HepG2 (cell line): ENCODE results near the gene EDC3. TPM values are rescaled to one million over a fixed set of nuclear protein-coding genes. Genes with fewer than 3 reads are reported as not detected.

Experiments used
- ATAC-seq: fragments of 200-7000 bp; cut with Tn5 transposase; 3 replicates; pipeline ENCODE4 v1.9.1; 2020; ENCODE audit warnings: mild to moderate bottlenecking, moderate library complexity
- BruUV-seq: library from RNA; stranded (reverse); fragments of 400-500 nt; replicated peaks from 2 replicates; lab custom pipeline; 2021; lab: Mats Ljungman, UMichigan
- CTCF ChIA-PET: fragments of 300-600 bp; formaldehyde crosslinking; extraction: SDS; loops from one replicate; lab custom pipeline; 2021; ENCODE audit warnings: low total read pairs, inconsistent platforms, low intra/inter-chr PET ratio; lab: Yijun Ruan, JAX
- POLR2A ChIA-PET: fragments of 350-600 bp; sonication (Branson Sonifier 250); formaldehyde crosslinking; loops from one replicate; lab custom pipeline; 2020; ENCODE audit warnings: antibody characterized with exemption, inconsistent platforms; lab: Yijun Ruan, JAX
- DNase-seq: peaks from one replicate; pipeline ENCODE4 v3.0.0-alpha.2; 2015; ENCODE audit warnings: low spot score
- FAIRE-seq: peaks from 3 replicates; lab custom pipeline; 2011; peaks lifted over from hg19 to GRCh38; lab: Jason Lieb, UNC
- H2AFZ ChIP-seq: one replicate; pipeline ENCODE4 v1.6.1; 2011; ENCODE audit warnings: low read length, inconsistent platforms
- H3K27ac ChIP-seq: fragments of 300-600 bp; 3 replicates; pipeline ENCODE4 v1.8.0; 2011; ENCODE audit warnings: mixed run types, mild to moderate bottlenecking, mixed read lengths, low read length, inconsistent platforms; ENCODE audit not compliant: insufficient read depth; ENCODE audit errors: extremely low read length
- H3K27me3 ChIP-seq, 2 experiments: fragments of 200-600 bp in 1 of 2; 2 replicates in 1 of 2; 3 replicates in 1 of 2; pipeline versions ENCODE4 v1.6.0 to v1.8.0; 2011; ENCODE audit warnings: low read length in 2 of 2, mild to moderate bottlenecking in 2 of 2, moderate library complexity in 2 of 2, inconsistent platforms in 1 of 2; ENCODE audit not compliant: insufficient read depth in 2 of 2, control insufficient read depth in 1 of 2
- H3K36me3 ChIP-seq, 2 experiments: fragments of 200-600 bp in 1 of 2; replicated peaks in 1 of 2; 2 replicates in 1 of 2; 3 replicates in 1 of 2; pipeline versions ENCODE4 v1.5.1 to v1.8.0; 2011; ENCODE audit warnings: low read length in 2 of 2, inconsistent platforms in 1 of 2; ENCODE audit not compliant: insufficient read depth in 2 of 2, control insufficient read depth in 1 of 2
- H3K4me1 ChIP-seq: 2 replicates; pipeline ENCODE4 v1.5.1; 2012; ENCODE audit warnings: low read length, inconsistent platforms; ENCODE audit not compliant: insufficient read depth
- H3K4me2 ChIP-seq: 2 replicates; pipeline ENCODE4 v1.6.0; 2011; ENCODE audit warnings: low read depth, low read length, inconsistent platforms
- H3K4me3 ChIP-seq, 3 experiments: fragments of 200-600 bp in 1 of 3; sonication (generic), shearing (Covaris generic) in 1 of 3; replicated peaks in 1 of 3; 2 replicates each; pipeline ENCODE4 v1.5.1; 2011 to 2016; ENCODE audit warnings: low read length in 3 of 3, inconsistent platforms in 2 of 3, low read depth in 2 of 3, mild to moderate bottlenecking in 2 of 3, control low read depth in 1 of 3, mixed read lengths in 1 of 3; ENCODE audit not compliant: insufficient read depth in 1 of 3
- H3K79me2 ChIP-seq: one replicate; pipeline ENCODE4 v1.6.1; 2011; ENCODE audit warnings: low read length, inconsistent platforms; ENCODE audit not compliant: insufficient read depth
- H3K9ac ChIP-seq: 2 replicates; pipeline ENCODE4 v1.6.0; 2011; ENCODE audit warnings: mild to moderate bottlenecking, low read depth, low read length, inconsistent platforms; ENCODE audit not compliant: insufficient read depth
- H3K9me3 ChIP-seq: 2 replicates; pipeline ENCODE4 v1.5.1; 2012; ENCODE audit warnings: mild to moderate bottlenecking, low read length
- H4K20me1 ChIP-seq: 2 replicates; pipeline ENCODE4 v1.6.0; 2011; ENCODE audit warnings: inconsistent platforms, mild to moderate bottlenecking, low read length, moderate library complexity; ENCODE audit not compliant: insufficient read depth
- FIP1L1 ChIP-seq: fragments of 200-400 bp; formaldehyde crosslinking; IDR thresholded peaks from 2 replicates; pipeline ENCODE4 v1.6.1; 2018; ENCODE audit warnings: low read depth, mild to moderate bottlenecking, low read length, moderate library complexity, borderline replicate concordance; ENCODE audit not compliant: insufficient read depth
- HDAC2 ChIP-seq: sonication (generic); formaldehyde crosslinking; IDR thresholded peaks from 2 replicates; pipeline ENCODE4 v1.4.0; 2020; ENCODE audit warnings: missing genetic modification reagents
- KLF15 ChIP-seq: sonication (generic); formaldehyde crosslinking; IDR thresholded peaks from 2 replicates; pipeline ENCODE4 v1.8.1; 2023; ENCODE audit warnings: borderline replicate concordance, mild to moderate bottlenecking, inconsistent platforms, missing genetic modification reagents, mixed read lengths
- KLF6 ChIP-seq: IDR thresholded peaks from 2 replicates; pipeline ENCODE4 v1.8.0; 2016; ENCODE audit warnings: missing biosample characterization, missing genetic modification reagents
- MLLT10 ChIP-seq: sonication (generic); formaldehyde crosslinking; IDR thresholded peaks from 2 replicates; pipeline ENCODE4 v1.4.0; 2020; ENCODE audit warnings: missing genetic modification reagents
- NR0B2 ChIP-seq: sonication (generic); formaldehyde crosslinking; IDR thresholded peaks from 2 replicates; pipeline ENCODE4 v1.4.0; 2020; ENCODE audit warnings: mild to moderate bottlenecking, missing genetic modification reagents
- PHB2 ChIP-seq: fragments of 450-650 bp; IDR thresholded peaks from 2 replicates; pipeline ENCODE4 v1.6.1; 2018; ENCODE audit not compliant: partially characterized antibody
- RFX1 ChIP-seq: fragments of 450-650 bp; IDR thresholded peaks from 2 replicates; pipeline ENCODE4 v1.6.1; 2017
- RFX5 ChIP-seq: IDR thresholded peaks from 2 replicates; pipeline ENCODE4 v1.6.1; 2011; ENCODE audit warnings: low read depth, low read length, improper control_type of control experiment
- SIX1 ChIP-seq: sonication (generic); formaldehyde crosslinking; IDR thresholded peaks from 2 replicates; pipeline ENCODE4 v1.4.0; 2020; ENCODE audit warnings: missing genetic modification reagents, borderline replicate concordance
- SKI ChIP-seq: fragments of 450-650 bp; IDR thresholded peaks from one replicate; pipeline ENCODE4 v1.6.1; 2018; ENCODE audit warnings: mild to moderate bottlenecking; ENCODE audit not compliant: partially characterized antibody
- SNAPC5 ChIP-seq: sonication (generic); formaldehyde crosslinking; IDR thresholded peaks from 2 replicates; pipeline ENCODE4 v1.8.1; 2023; ENCODE audit warnings: mild to moderate bottlenecking, missing genetic modification reagents, borderline replicate concordance
- ZNF12 ChIP-seq: sonication (generic); formaldehyde crosslinking; IDR thresholded peaks from 2 replicates; pipeline ENCODE4 v1.5.0; 2020; ENCODE audit warnings: missing genetic modification reagents
- ZNF354B ChIP-seq: sonication (generic); formaldehyde crosslinking; IDR thresholded peaks from 2 replicates; pipeline ENCODE4 v1.8.0; 2022; ENCODE audit warnings: mild to moderate bottlenecking, missing genetic modification reagents
- ZNF468 ChIP-seq: sonication (generic); formaldehyde crosslinking; IDR thresholded peaks from 2 replicates; pipeline ENCODE4 v1.8.0; 2022; ENCODE audit warnings: mild to moderate bottlenecking, moderate library complexity, missing genetic modification reagents
- ZNF496 ChIP-seq: sonication (generic); formaldehyde crosslinking; IDR thresholded peaks from 2 replicates; pipeline ENCODE4 v1.8.1; 2023; ENCODE audit warnings: mild to moderate bottlenecking, moderate library complexity, missing genetic modification reagents; ENCODE audit not compliant: insufficient replicate concordance
- ZNF512B ChIP-seq: sonication (generic); formaldehyde crosslinking; IDR thresholded peaks from 2 replicates; pipeline ENCODE4 v1.5.1; 2020; ENCODE audit warnings: missing genetic modification reagents, mild to moderate bottlenecking, borderline replicate concordance
- ZNF605 ChIP-seq: sonication (generic); formaldehyde crosslinking; IDR thresholded peaks from 2 replicates; pipeline ENCODE4 v1.8.0; 2022; ENCODE audit warnings: mild to moderate bottlenecking, missing genetic modification reagents
- ZNF768 ChIP-seq: sonication (generic); formaldehyde crosslinking; IDR thresholded peaks from 2 replicates; pipeline ENCODE4 v1.4.0; 2020; ENCODE audit warnings: missing genetic modification reagents
- WGBS: methylation state at CpG from one replicate; pipeline ENCODE4 v1.1.6; 2017; ENCODE audit warnings: low lambda C conversion rate; 5-methylcytosine and 5-hydroxymethylcytosine counted together
- in situ Hi-C: cut with HindIII; loops from 2 replicates; pipeline ENCODE4 v1.10.0; 2017; ENCODE audit warnings: low pct_unique_long_range_greater_than_20kb; ENCODE audit not compliant: extremely low pct_ligation_motif_present
- intact Hi-C: fragments of 100-400 bp; cut with micrococcal nuclease; formaldehyde crosslinking; loops from one replicate; pipeline ENCODE4 v1.10.0; 2022; ENCODE audit not compliant: unreplicated experiment
- polyA plus RNA-seq, 8 experiments: library from polyadenylated mRNA; depleted of rRNA in 3 of 8; stranded (reverse) in 7 of 8; unstranded in 1 of 8; fragments of >200 nt; fragmentation: Illumina TruSeq in 4 of 8; extraction: Trizol in 4 of 8; gene quantifications; 2 replicates each; pipeline versions ENCODE4 v1.2.1 to v1.2.3, GENCODE V29; 2011 to 2016; ENCODE audit warnings: low read depth in 4 of 8, missing spikeins in 1 of 8, mixed read lengths in 1 of 8; ENCODE audit not compliant: insufficient read depth in 1 of 8
- total RNA-seq, 5 experiments: library from RNA; depleted of rRNA; stranded (reverse); fragments of >200 nt; fragmentation: Illumina TruSeq; extraction: Trizol; gene quantifications; 2 replicates each; pipeline ENCODE4 v1.2.3, GENCODE V29; 2016; ENCODE audit warnings: low read depth in 1 of 5

EDC3 gene
- total and polyA plus RNA-seq, 2 of the 13 experiments (the other 11 are each of a cell fraction or from before 2014, with no cell fraction given) = 17.4 to 32.0 TPM

GRCh38 chr15:74592222-74592621 lies 103.6 kb downstream of the EDC3 start:
- Histone ChIP-seq H2AFZ (no peak overlapping the region), H3K27me3 (no peaks in the 10 kb centered on the region; a peak in 1 of 5 replicates), H3K79me2 (no peaks in the 10 kb centered on the region), H3K9me3 (no peaks in the 10 kb centered on the region), H3K4me3 (no peak overlapping the region), H3K9ac (no peak overlapping the region), H4K20me1 (no peaks in the 10 kb centered on the region), H3K27ac (no peak overlapping the region), H3K4me2 (no peak overlapping the region), H3K4me1 (peaks cover 16% of the 10 kb centered on the region), H3K36me3 (peaks cover 11 to 18% of the 10 kb centered on the region in 2 experiments; a peak in 3 of 5 replicates)
- CTCF ChIA-PET = no interaction called here
- 96% methylated on average over 3 of the region's 3 CpGs for WGBS
- POLR2A ChIA-PET = no interaction called here
- no peak for TF ChIP-seq RFX1
- no peak for TF ChIP-seq ZNF496 (CRISPR knock-in tag)
- TF ChIP-seq ZNF354B (CRISPR knock-in tag) = no peak
- no peak for TF ChIP-seq KLF6
- TF ChIP-seq PHB2 = no peak
- no peak for TF ChIP-seq HDAC2 (CRISPR knock-in tag)
- TF ChIP-seq ZNF768 (CRISPR knock-in tag) = no peak
- TF ChIP-seq KLF15 (CRISPR knock-in tag) = no peak
- TF ChIP-seq ZNF605 (CRISPR knock-in tag) = no peak
- TF ChIP-seq MLLT10 (CRISPR knock-in tag) = no peak
- TF ChIP-seq ZNF468 (CRISPR knock-in tag) = no peak
- no peak for TF ChIP-seq ZNF12 (CRISPR knock-in tag)
- no peak for TF ChIP-seq ZNF512B (CRISPR knock-in tag)
- TF ChIP-seq NR0B2 (CRISPR knock-in tag) = no peak
- no peak for TF ChIP-seq SKI
- no peak for TF ChIP-seq SIX1 (CRISPR knock-in tag)
- TF ChIP-seq SNAPC5 (CRISPR knock-in tag) = no peak
- TF ChIP-seq RFX5 = no peak
- no peak for TF ChIP-seq FIP1L1
- no TSS peak for BruUV-seq
- DNase-seq (no peak), ATAC-seq (no peak), FAIRE-seq (no peak)
- in situ Hi-C loops (no loop called here), intact Hi-C loops (no loop called here)
